Measurements from ENCODE around the gene MTRFR. TPM values are rescaled to one million over a fixed set of nuclear protein-coding genes. Genes with fewer than 3 reads are reported as not detected.

MTRFR gene
- 10 to 100 TPM; 28.8 to 29.4 TPM for total RNA-seq

DNA sequence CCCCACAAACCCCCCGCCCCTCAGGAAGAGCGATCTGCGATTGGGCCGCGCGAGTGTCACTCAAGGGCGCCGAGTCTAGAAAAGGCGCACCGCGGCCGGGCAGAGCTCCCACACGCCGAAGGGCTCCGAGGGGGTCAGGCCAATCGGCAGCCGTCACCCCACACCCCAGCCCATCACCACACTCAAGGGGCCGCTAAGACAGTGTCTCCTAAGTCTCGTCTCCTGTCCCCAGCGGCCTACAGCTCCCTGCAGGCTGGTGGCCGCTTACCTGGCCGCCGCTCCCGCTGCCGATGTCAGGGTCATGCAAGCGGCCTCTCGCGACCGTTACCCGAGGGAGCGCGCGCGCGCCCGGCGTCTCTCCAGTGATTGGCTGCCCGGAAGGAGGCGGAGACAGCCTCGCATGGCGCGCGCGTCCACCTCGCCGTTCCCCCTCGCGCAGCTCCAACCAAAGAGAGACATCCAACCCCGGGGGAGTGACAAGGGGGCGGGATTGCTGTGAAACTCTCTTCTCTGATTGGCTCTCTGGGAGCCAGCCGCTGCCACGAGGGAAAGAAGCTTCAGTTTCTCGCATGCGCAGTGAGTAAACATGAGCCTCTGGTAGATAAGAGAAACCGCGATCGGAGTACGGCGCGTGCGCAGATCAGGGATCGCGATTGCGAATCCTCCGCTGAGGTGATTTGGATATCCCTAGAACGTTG is at the start of gene MTRFR, which contains the start of gene MPHOSPH9:
TSS of gene MTRFR (plus strand) at position 630 of the 698 bp plus-strand sequence. CDS start 20,239 bp downstream, outside the sequence.
TSS of gene MPHOSPH9 (minus strand) at position 335 of the 698 bp plus-strand sequence. CDS start 2,777 bp downstream, outside the sequence.

Other genes starting within 250 kb of the MTRFR start
- gene PITPNM2, start 82.3 kb upstream of the MTRFR start, total RNA-seq: 10 to 100 TPM; 29.9 to 31.1 TPM
- 100 to 1,000 TPM; 103 to 106 TPM for gene MPHOSPH9, start 295 bp upstream of the MTRFR start, total RNA-seq
- 10 to 100 TPM; 20.4 to 21.0 TPM for gene CDK2AP1, start 38.4 kb downstream of the MTRFR start, total RNA-seq
- 10 to 100 TPM; 41.0 to 41.6 TPM for gene SBNO1, start 131.4 kb downstream of the MTRFR start, total RNA-seq
- 10 to 100 TPM; 59.0 to 60.1 TPM for gene KMT5A, start 150.7 kb downstream of the MTRFR start, total RNA-seq
- 1 to 10 TPM; 7.4 to 7.5 TPM for gene RILPL2, start 203.2 kb downstream of the MTRFR start, total RNA-seq
- 10 to 100 TPM; 36.5 to 37.3 TPM for gene SNRNP35, start 224.7 kb downstream of the MTRFR start, total RNA-seq

Measured in activated naive CD4-positive, alpha-beta T cell treated with anti-CD3 and anti-CD28 coated beads, Interleukin-2, amount 10 ng/mL, durations not matched to agents 5 hours and 36 hours (primary cell).